PC-3 (cell line): ENCODE results near the gene SLC27A4. TPM values are rescaled to one million over a fixed set of nuclear protein-coding genes. Genes with fewer than 3 reads are reported as not detected.

Experiments
- ATAC-seq: fragments of 200-7000 bp; cut with Tn5 transposase; 2 replicates; pipeline ENCODE4 v1.9.1; 2020; ENCODE audit warnings: mild to moderate bottlenecking, moderate library complexity
- BruUV-seq: library from RNA; stranded (reverse); fragments of 400-500 nt; replicated peaks from 2 replicates; lab custom pipeline; 2021; lab: Mats Ljungman, UMichigan
- CTCF ChIA-PET: fragments of 300-600 bp; sonication (Branson Sonifier 250); formaldehyde crosslinking; loops from one replicate; lab custom pipeline; 2022; ENCODE audit warnings: antibody characterized with exemption; lab: Charles Lee
- POLR2A ChIA-PET: fragments of 300-600 bp; sonication (Branson Sonifier 250); formaldehyde crosslinking; loops from one replicate; lab custom pipeline; 2022; ENCODE audit warnings: antibody characterized with exemption; ENCODE audit not compliant: unreplicated experiment; lab: Charles Lee
- DNase-seq: peaks from one replicate; pipeline ENCODE4 v3.0.0-alpha.2; 2015
- H2AFZ ChIP-seq: fragments of 300-600 bp; sonication (generic); 2 replicates; pipeline ENCODE4 v1.6.0; 2016; ENCODE audit warnings: antibody characterized with exemption, low read length
- H3F3A ChIP-seq: fragments of 300-600 bp; sonication (generic); one replicate; pipeline ENCODE4 v1.6.0; 2017; ENCODE audit warnings: antibody characterized with exemption, low read length, control low read depth, mild to moderate bottlenecking; ENCODE audit not compliant: unreplicated experiment
- H3K27ac ChIP-seq: fragments of 300-600 bp; sonication (generic); 2 replicates; pipeline ENCODE4 v1.5.1; 2016; ENCODE audit warnings: mild to moderate bottlenecking, low read length
- H3K27me3 ChIP-seq: fragments of 300-600 bp; sonication (generic); 2 replicates; pipeline ENCODE4 v1.6.1; 2016; ENCODE audit warnings: low read length, mixed read lengths
- H3K36me3 ChIP-seq: fragments of 300-600 bp; sonication (generic); 2 replicates; pipeline ENCODE4 v1.6.1; 2016; ENCODE audit warnings: low read depth, mixed run types, low read length, mixed read lengths
- H3K4me1 ChIP-seq: fragments of 300-600 bp; sonication (generic); 2 replicates; pipeline ENCODE4 v1.5.1; 2016; ENCODE audit warnings: low read length; ENCODE audit not compliant: insufficient read depth
- H3K4me2 ChIP-seq: fragments of 300-600 bp; sonication (generic); 2 replicates; pipeline ENCODE4 v1.6.0; 2016; ENCODE audit warnings: low read length
- H3K4me3 ChIP-seq: fragments of 300-600 bp; sonication (generic); 2 replicates; pipeline ENCODE4 v1.5.1; 2016; ENCODE audit warnings: mild to moderate bottlenecking, low read length, mixed read lengths
- H3K79me2 ChIP-seq: fragments of 300-600 bp; sonication (generic); 2 replicates; pipeline ENCODE4 v1.6.1; 2017; ENCODE audit warnings: low read length, mixed read lengths
- H3K9ac ChIP-seq: fragments of 300-600 bp; sonication (generic); 2 replicates; pipeline ENCODE4 v1.6.0; 2016; ENCODE audit warnings: mild to moderate bottlenecking, low read length
- H3K9me2 ChIP-seq: fragments of 300-600 bp; sonication (generic); replicated peaks from 2 replicates; pipeline ENCODE4 v1.6.1; 2016; ENCODE audit warnings: mixed run types, low read length, mixed read lengths
- H3K9me3 ChIP-seq: fragments of 300-600 bp; sonication (generic); 2 replicates; pipeline ENCODE4 v1.6.1; 2016; ENCODE audit warnings: low read length, mixed read lengths
- H4K20me1 ChIP-seq: fragments of 300-600 bp; sonication (generic); 2 replicates; pipeline ENCODE4 v1.6.1; 2016; ENCODE audit warnings: low read length, mixed read lengths
- EZH2 ChIP-seq: fragments of 300-600 bp; sonication (generic); IDR thresholded peaks from one replicate; pipeline ENCODE4 v1.6.1; 2017; ENCODE audit warnings: antibody characterized with exemption, mild to moderate bottlenecking, low read length; ENCODE audit not compliant: unreplicated experiment
- EZH2phosphoT487 ChIP-seq: fragments of 300-600 bp; sonication (generic); IDR thresholded peaks from 2 replicates; pipeline ENCODE4 v1.6.1; 2018; ENCODE audit warnings: mild to moderate bottlenecking, antibody characterized with exemption, low read length, borderline replicate concordance
- intact Hi-C: fragments of 100-400 bp; cut with micrococcal nuclease; formaldehyde crosslinking; loops from 2 replicates; pipeline ENCODE4 v1.9.0; 2023
- total RNA-seq: library from RNA; depleted of rRNA; stranded (reverse); fragments of >200 nt; gene quantifications from 2 replicates; pipeline ENCODE4 v1.2.3, GENCODE V29; 2014
- TF ChIP-seq, protein P1 (sequence below): fragments of 300-600 bp; sonication (generic); conservative IDR thresholded peaks from 2 replicates; pipeline ENCODE4 v1.5.1; 2017; ENCODE audit warnings: antibody characterized with exemption, low read depth, mild to moderate bottlenecking, low read length

Gene SLC27A4
- total RNA-seq, 1 experiment from 2014 or later: 39.1 TPM

DNA sequence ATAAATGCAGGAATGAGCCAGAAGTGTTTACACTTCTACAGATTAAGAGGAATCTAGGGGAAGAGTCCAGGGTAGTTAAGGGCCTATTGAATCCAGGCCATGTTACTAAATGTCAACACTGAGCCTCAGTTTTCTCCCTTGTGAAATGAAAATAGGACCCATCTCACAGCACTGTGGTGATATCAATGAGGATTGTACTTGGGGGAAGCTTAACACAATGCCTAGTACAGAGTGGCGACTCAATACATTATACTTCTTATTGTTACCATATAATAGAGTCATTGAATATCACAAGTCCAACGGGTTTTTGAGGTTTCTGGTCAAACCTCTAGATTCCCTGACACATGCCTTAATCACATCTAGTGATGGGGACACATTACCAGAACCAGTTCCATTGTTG is 22.7 kb upstream of the SLC27A4 start:
- Histone ChIP-seq H3K9ac (no peak overlapping the region), H3K27ac (peak overlapping the region; percentile 32), H3K27me3 (no peaks in the 10 kb centered on the region), H3K36me3 (no peaks in the 10 kb centered on the region; the same call in 1 of the 2 replicates), H3K4me1 (peaks cover 6% of the 10 kb centered on the region; the same call in 1 of the 2 replicates), H3K4me2 (no peak overlapping the region), H4K20me1 (no peaks in the 10 kb centered on the region), H3K4me3 (no peak overlapping the region), H3K9me2 (no peaks in the 10 kb centered on the region), H3K9me3 (no peaks in the 10 kb centered on the region), H3K79me2 (peaks cover 14% of the 10 kb centered on the region), H3F3A (no peaks in the 10 kb centered on the region), H2AFZ (no peak overlapping the region)
- CTCF ChIA-PET: no interaction called here
- intact Hi-C loops: no loop called here
- no peak for ATAC-seq
- TF ChIP-seq, protein P1, sequence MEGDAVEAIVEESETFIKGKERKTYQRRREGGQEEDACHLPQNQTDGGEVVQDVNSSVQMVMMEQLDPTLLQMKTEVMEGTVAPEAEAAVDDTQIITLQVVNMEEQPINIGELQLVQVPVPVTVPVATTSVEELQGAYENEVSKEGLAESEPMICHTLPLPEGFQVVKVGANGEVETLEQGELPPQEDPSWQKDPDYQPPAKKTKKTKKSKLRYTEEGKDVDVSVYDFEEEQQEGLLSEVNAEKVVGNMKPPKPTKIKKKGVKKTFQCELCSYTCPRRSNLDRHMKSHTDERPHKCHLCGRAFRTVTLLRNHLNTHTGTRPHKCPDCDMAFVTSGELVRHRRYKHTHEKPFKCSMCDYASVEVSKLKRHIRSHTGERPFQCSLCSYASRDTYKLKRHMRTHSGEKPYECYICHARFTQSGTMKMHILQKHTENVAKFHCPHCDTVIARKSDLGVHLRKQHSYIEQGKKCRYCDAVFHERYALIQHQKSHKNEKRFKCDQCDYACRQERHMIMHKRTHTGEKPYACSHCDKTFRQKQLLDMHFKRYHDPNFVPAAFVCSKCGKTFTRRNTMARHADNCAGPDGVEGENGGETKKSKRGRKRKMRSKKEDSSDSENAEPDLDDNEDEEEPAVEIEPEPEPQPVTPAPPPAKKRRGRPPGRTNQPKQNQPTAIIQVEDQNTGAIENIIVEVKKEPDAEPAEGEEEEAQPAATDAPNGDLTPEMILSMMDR: no peak
- TF ChIP-seq EZH2phosphoT487: no peak
- TF ChIP-seq EZH2: no peak
- POLR2A ChIA-PET: no interaction called here
- no TSS peak for BruUV-seq
- DNase-seq: peak; percentile 30

DNA sequence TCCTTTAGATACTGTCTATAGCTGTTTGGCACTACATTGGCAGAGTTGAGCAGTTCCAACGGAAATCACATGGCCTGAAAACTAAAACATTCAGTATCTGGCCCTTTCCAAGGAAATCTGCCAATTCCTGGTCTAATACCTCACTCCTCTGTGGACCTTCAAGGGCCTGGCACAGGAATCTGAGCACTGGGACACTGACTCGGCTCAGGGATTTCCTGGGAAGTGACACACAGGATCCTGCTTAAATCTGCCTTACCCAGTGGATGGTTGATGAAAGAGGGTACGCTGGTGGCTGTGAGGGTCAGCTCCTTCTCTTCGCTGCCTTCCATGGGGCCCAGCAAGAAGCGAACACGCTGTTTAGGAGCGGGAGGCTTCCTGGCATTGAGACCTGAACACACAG is 19.0 kb upstream of the SLC27A4 start:
- Histone ChIP-seq H3K27ac (no peak overlapping the region), H3K36me3 (peaks cover 4% of the 10 kb centered on the region; the same call in 1 of the 2 replicates), H4K20me1 (no peaks in the 10 kb centered on the region), H3K4me1 (peaks cover 6% of the 10 kb centered on the region; the same call in 1 of the 2 replicates), H3K9ac (peak overlapping the region; percentile 95), H3K79me2 (peaks cover 41% of the 10 kb centered on the region), H3K9me3 (no peaks in the 10 kb centered on the region), H3K27me3 (no peaks in the 10 kb centered on the region), H3K9me2 (no peaks in the 10 kb centered on the region), H3F3A (no peaks in the 10 kb centered on the region), H3K4me3 (peak overlapping the region; percentile 85), H3K4me2 (peak overlapping the region; percentile 85), H2AFZ (no peak overlapping the region; the same call in 1 of the 2 replicates)
- no peak for DNase-seq
- TF ChIP-seq, protein P1: no peak
- no peak for TF ChIP-seq EZH2phosphoT487
- TF ChIP-seq EZH2: no peak
- intact Hi-C loops: no loop called here
- no TSS peak for BruUV-seq
- POLR2A ChIA-PET: no interaction called here
- no peak for ATAC-seq
- CTCF ChIA-PET: interaction anchor here (0.6 kb wide), 1 partner anchor 16 kb away, joined by 3 read pairs; no protein-coding TSS in a partner anchor

DNA sequence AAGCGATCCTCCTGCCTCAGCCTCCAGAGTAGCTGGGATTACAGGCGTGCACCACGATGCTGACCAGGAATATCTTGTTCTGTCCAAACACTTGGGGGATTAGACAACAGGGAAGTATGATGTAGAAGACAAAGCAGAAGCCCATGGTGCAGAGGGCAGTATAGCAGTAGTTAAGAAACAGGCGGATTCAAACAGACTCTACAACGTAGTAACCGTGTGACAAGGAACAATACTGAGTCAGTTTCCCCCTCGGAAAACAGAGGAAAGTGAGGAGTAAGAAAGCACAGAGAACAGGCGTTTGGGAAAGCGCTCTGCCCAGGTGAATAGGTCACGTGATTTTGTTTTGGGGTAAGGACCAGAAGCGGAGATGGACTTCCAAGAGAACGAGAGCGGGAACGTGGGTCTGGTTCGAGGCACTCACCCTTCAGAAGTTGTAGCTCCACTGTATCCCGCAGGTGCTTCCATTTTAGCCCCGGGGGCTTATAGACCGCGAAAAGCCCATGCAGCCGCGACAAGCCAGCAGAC is 18.4 kb upstream of the SLC27A4 start:
- Histone ChIP-seq H3K4me3 (peak overlapping the region; percentile 85), H3K4me2 (peak overlapping the region; percentile 85), H3K9me2 (no peaks in the 10 kb centered on the region), H3K4me1 (peaks cover 6% of the 10 kb centered on the region; the same call in 1 of the 2 replicates), H3K36me3 (peaks cover 4% of the 10 kb centered on the region; the same call in 1 of the 2 replicates), H3K27ac (peak overlapping the region; percentile 86; the same call in 1 of the 2 replicates), H2AFZ (peak overlapping the region; percentile 90), H4K20me1 (no peaks in the 10 kb centered on the region), H3K79me2 (peaks cover 41% of the 10 kb centered on the region), H3K27me3 (no peaks in the 10 kb centered on the region), H3F3A (no peaks in the 10 kb centered on the region), H3K9ac (peak overlapping the region; percentile 95), H3K9me3 (no peaks in the 10 kb centered on the region)
- TF ChIP-seq EZH2phosphoT487 (no peak), EZH2 (no peak)
- TF ChIP-seq, protein P1: no peak
- ChIA-PET POLR2A (interaction anchor here (0.6 kb wide), 1 partner anchor 57 kb away, joined by 4 read pairs; no protein-coding TSS in a partner anchor), CTCF (interaction anchor here (0.6 kb wide), 1 partner anchor 17 kb away, joined by 3 read pairs; no protein-coding TSS in a partner anchor)
- DNase-seq: no peak
- BruUV-seq: TSS peak; percentile 80
- peak; percentile 28 for ATAC-seq
- intact Hi-C loops: loop anchor here (2.0 kb wide), 2 partner anchors 19 to 27 kb away; partner anchors contain the start of gene SLC27A4
